Muscle layer of colon (tissue), 2 donors: ENCODE data around the gene SULT6B1.

Source experiments
- H3K27ac ChIP-seq: one replicate; pipeline ENCODE4 v1.7.0; 2013; ENCODE audit warnings: low read depth, mild to moderate bottlenecking, low read length, moderate library complexity
- H3K27me3 ChIP-seq, 2 donors: one replicate each; pipeline ENCODE4 v1.7.0; 2013; ENCODE audit warnings: low read length in 2 of 2, mild to moderate bottlenecking in 2 of 2; ENCODE audit not compliant: insufficient read depth in 2 of 2, control insufficient read depth in 1 of 2
- H3K36me3 ChIP-seq: one replicate; pipeline ENCODE4 v1.7.0; 2013; ENCODE audit warnings: mild to moderate bottlenecking, low read length; ENCODE audit not compliant: insufficient read depth
- H3K4me1 ChIP-seq: one replicate; pipeline ENCODE4 v1.7.0; 2013; ENCODE audit warnings: mild to moderate bottlenecking, low read length; ENCODE audit not compliant: insufficient read depth
- H3K4me3 ChIP-seq, 2 donors: one replicate each; pipeline ENCODE4 v1.7.0; 2013; ENCODE audit warnings: low read length in 2 of 2, low read depth in 1 of 2, mild to moderate bottlenecking in 1 of 2, moderate library complexity in 1 of 2
- H3K9ac ChIP-seq: one replicate; pipeline ENCODE4 v1.7.0; 2013; ENCODE audit warnings: low read length
- H3K9me3 ChIP-seq: one replicate; pipeline ENCODE4 v1.7.0; 2013; ENCODE audit warnings: mild to moderate bottlenecking, low read length
- donor health status: abdominal sarcoma.
- donor health status: Adenocarcinoma of cecum.

The SULT6B1 gene

GRCh38 chr2:37192551-37192950, 4.1 kb upstream of the SULT6B1 start:
- Histone ChIP-seq H3K27ac (no peak overlapping the region), H3K9me3 (no peaks in the 10 kb centered on the region), H3K9ac (no peak overlapping the region), H3K27me3 (no peaks in the 10 kb centered on the region), H3K36me3 (no peaks in the 10 kb centered on the region), H3K4me3 (no peak overlapping the region), H3K4me1 (peaks cover 10% of the 10 kb centered on the region)

DNA sequence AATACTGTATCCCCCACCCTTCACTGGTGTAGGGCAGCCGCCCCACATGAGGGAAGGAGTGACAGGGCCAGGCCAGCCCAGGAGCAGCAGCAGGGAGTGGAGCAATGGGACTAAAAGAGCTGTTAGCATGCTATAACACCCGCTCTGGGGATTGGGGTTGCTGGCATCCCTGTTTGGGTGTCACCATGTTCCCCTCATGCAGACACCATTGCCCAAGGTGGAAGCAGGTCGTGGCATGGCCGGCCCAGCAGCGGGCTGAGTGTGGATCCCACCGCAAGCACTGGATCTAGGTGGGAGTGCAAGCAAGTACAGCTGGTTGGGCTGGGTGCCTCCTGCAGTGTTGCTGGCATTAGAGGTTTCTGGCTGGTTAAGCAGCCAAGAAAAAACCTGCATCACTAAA, 3.3 kb upstream of the SULT6B1 start:
- H3K27ac ChIP-seq = no peak overlapping the region

DNA sequence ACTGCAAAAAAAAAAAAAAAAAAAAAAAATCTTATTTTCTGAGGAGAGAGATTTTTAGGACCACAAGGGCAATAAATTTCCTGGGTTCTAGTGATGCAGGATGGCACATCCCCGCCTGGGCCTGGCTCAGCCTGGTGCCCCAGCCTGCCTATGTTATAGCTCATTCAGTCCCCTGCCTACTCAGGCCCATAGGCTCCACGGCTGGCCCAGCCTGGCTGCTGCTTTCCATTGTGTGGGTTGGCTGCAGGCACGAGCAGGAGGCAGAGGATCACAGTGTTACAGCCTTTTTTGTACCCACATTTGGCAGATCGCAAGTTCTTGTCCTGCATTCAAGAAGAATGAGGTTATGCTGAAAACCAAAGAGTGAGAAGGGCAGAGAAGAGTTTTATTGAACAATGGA, 2.8 kb upstream of the SULT6B1 start:
- H3K27ac ChIP-seq = no peak overlapping the region

More for the DNA sequence above, 3.3 kb upstream of the SULT6B1 start:
- Histone ChIP-seq H3K9ac (no peak overlapping the region), H3K9me3 (no peaks in the 10 kb centered on the region), H3K4me1 (peaks cover 4% of the 10 kb centered on the region), H3K36me3 (no peaks in the 10 kb centered on the region), H3K27me3 (no peaks in the 10 kb centered on the region), H3K4me3 (no peak overlapping the region)

DNA sequence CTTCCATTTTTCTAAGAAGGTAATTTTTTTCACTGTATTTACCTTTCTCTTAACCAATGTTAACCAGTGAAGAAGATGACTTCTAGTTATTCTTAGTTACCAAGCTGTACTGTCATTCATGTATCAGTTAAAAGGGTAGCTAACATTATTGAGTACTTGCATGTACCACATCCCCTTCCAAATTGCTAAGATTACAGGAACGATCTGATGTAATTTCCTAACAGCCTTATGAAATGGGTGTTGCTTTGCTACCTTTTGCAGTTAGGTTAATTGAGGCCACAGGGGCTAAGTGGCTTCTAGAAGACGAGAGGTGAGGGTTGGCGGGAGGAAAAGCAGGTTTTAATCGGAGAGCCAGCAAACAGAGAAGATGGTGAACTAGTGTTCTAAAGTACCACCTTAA, 1.8 kb upstream of the SULT6B1 start:
- H3K36me3 ChIP-seq = no peaks in the 10 kb centered on the region

More for the DNA sequence above, 2.8 kb upstream of the SULT6B1 start:
- H3K4me1 ChIP-seq = peaks cover 4% of the 10 kb centered on the region
- H3K27me3 ChIP-seq = no peaks in the 10 kb centered on the region
- H3K9me3 ChIP-seq = no peaks in the 10 kb centered on the region
- no peak overlapping the region for H3K4me3 ChIP-seq
- no peaks in the 10 kb centered on the region for H3K36me3 ChIP-seq
- H3K9ac ChIP-seq = no peak overlapping the region

GRCh38 chr2:37189452-37190153, 1.1 kb upstream of the SULT6B1 start:
- H3K9ac ChIP-seq = no peak overlapping the region
- H3K36me3 ChIP-seq = no peaks in the 10 kb centered on the region
- no peaks in the 10 kb centered on the region for H3K27me3 ChIP-seq
- no peak overlapping the region for H3K4me3 ChIP-seq
- H3K4me1 ChIP-seq = no peaks in the 10 kb centered on the region
- H3K9me3 ChIP-seq = no peaks in the 10 kb centered on the region
- no peak overlapping the region for H3K27ac ChIP-seq

More for the DNA sequence above, 1.8 kb upstream of the SULT6B1 start:
- Histone ChIP-seq H3K4me1 (no peaks in the 10 kb centered on the region), H3K4me3 (no peak overlapping the region), H3K27ac (no peak overlapping the region), H3K9ac (no peak overlapping the region), H3K9me3 (no peaks in the 10 kb centered on the region), H3K27me3 (no peaks in the 10 kb centered on the region)

- no peak overlapping the region for H3K9ac ChIP-seq
- H3K27me3 ChIP-seq = no peaks in the 10 kb centered on the region
- no peaks in the 10 kb centered on the region for H3K36me3 ChIP-seq
- no peak overlapping the region for H3K27ac ChIP-seq
- H3K4me3 ChIP-seq = no peak overlapping the region
- H3K9me3 ChIP-seq = no peaks in the 10 kb centered on the region
- H3K4me1 ChIP-seq = no peaks in the 10 kb centered on the region
These were observed 6.5 kb downstream of the SULT6B1 start for GRCh38 chr2:37181726-37182684.

DNA sequence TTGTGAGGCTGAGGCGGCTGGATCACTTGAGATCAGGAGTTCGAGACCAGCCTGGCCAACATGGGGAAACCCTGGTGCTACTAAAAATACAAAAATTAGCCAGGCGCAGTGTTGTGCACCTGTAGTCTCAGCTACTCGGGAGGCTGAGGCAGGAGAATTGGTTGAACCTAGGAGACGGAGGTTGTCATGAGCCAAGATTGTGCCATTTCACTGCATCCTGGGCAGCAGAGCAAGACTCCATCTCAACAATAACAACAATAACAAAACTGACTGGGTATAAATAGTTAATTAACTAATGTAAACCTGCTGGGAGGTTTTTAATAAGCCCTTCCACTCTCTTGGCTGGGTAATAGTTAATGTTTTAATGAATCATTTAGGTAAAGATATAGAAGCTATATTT, 7.8 kb downstream of the SULT6B1 start:
- H3K27ac ChIP-seq = no peak overlapping the region
- H3K4me3 ChIP-seq = no peak overlapping the region
- no peak overlapping the region for H3K9ac ChIP-seq
- H3K9me3 ChIP-seq = no peaks in the 10 kb centered on the region
- no peaks in the 10 kb centered on the region for H3K4me1 ChIP-seq
- H3K36me3 ChIP-seq = no peaks in the 10 kb centered on the region
- H3K27me3 ChIP-seq = no peaks in the 10 kb centered on the region

- H3K27ac ChIP-seq = no peak overlapping the region
- H3K9me3 ChIP-seq = no peaks in the 10 kb centered on the region
- no peak overlapping the region for H3K9ac ChIP-seq
- no peak overlapping the region for H3K4me3 ChIP-seq
- no peaks in the 10 kb centered on the region for H3K27me3 ChIP-seq
- no peaks in the 10 kb centered on the region for H3K4me1 ChIP-seq
- no peaks in the 10 kb centered on the region for H3K36me3 ChIP-seq
These were observed 8.3 kb downstream of the SULT6B1 start for GRCh38 chr2:37180006-37180639.

GRCh38 chr2:37173741-37174140, 14.7 kb downstream of the SULT6B1 start:
- Histone ChIP-seq H3K36me3 (no peaks in the 10 kb centered on the region), H3K9me3 (no peaks in the 10 kb centered on the region), H3K27me3 (no peaks in the 10 kb centered on the region), H3K4me3 (no peak overlapping the region), H3K27ac (no peak overlapping the region), H3K9ac (no peak overlapping the region), H3K4me1 (no peaks in the 10 kb centered on the region)

DNA sequence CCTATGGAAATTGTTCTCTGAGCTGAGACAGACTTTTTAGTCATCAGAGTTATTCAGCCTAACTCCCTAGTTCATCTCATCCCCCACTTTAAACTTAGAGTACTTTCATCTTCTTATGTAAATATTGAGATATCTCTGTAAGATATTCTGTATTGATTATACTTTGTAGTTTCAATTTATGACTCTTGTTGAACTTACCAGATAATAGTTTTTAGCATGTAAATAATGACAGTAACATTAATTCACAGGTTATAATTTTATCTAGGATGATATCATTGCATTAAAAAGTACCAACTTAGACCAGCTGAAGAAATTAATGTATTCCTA, 16.9 kb downstream of the SULT6B1 start:
- Histone ChIP-seq H3K4me1 (no peaks in the 10 kb centered on the region), H3K27ac (no peak overlapping the region), H3K27me3 (no peaks in the 10 kb centered on the region), H3K36me3 (no peaks in the 10 kb centered on the region), H3K9ac (no peak overlapping the region), H3K9me3 (no peaks in the 10 kb centered on the region), H3K4me3 (no peak overlapping the region)

DNA sequence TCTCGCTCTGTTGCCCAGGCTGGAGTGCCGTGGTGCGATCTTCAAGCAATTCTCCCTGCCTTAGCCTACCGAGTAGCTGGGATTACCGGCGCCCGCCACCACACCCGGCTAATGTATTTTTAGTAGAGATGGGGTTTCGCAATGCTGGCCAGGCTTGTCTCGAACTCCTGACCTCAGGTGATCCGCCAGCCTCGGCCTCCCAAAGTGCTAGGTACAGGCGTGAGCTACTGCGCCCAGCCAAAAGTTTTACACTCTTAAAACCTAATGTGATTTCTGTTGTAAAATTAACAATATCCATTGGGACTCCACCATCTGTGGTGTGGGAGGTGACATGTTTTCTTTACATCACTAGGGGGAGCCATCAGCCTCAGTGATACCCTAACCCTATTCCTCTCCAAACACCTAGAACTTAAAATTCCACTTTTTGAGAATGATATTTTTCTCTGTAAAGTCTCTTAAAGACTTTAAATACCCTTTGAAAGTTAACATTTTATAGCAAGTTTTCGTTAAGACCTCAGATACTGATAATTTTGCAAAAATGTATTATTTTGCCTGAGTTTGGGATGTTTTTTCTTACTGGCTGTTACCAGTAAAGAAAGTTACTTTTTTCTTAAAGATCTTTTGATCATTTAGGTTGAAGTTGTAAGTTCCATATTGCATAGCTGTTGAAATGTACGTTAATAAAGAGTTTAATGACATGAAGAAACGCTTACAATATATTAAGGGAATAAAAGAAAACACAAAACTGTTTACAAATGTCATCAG, 20.1 kb downstream of the SULT6B1 start:
- Histone ChIP-seq H3K9me3 (no peaks in the 10 kb centered on the region), H3K9ac (no peak overlapping the region), H3K27ac (no peak overlapping the region), H3K4me3 (no peak overlapping the region), H3K36me3 (no peaks in the 10 kb centered on the region), H3K27me3 (no peaks in the 10 kb centered on the region), H3K4me1 (no peaks in the 10 kb centered on the region)
